Mesenchymal stem cell (in vitro differentiated cells and primary cell): ENCODE measurements around the gene UBE2E2.
A peak's percentile ranks its signal among the peaks of the same experiment; 100 is the strongest.
"Not testable (repeated sequence)": the region's sequence is repeated elsewhere in the genome, so short reads cannot be mapped to it uniquely, and the experiment has no call there.

Source experiments
- DNase-seq: peaks from one replicate; pipeline ENCODE4 v3.0.0-alpha.2; 2013
- H2AFZ ChIP-seq: one replicate; pipeline ENCODE4 v1.6.1; 2013; ENCODE audit warnings: low read depth, mild to moderate bottlenecking, control low read depth, inconsistent platforms, low read length, moderate library complexity
- H2AK5ac ChIP-seq: 2 replicates; pipeline ENCODE4 v1.6.1; 2013; ENCODE audit warnings: low read length, moderate library complexity, mild to moderate bottlenecking, inconsistent platforms; ENCODE audit not compliant: severe bottlenecking
- H2BK120ac ChIP-seq: one replicate; pipeline ENCODE4 v1.6.1; 2013; ENCODE audit warnings: low read depth, mild to moderate bottlenecking, inconsistent platforms, low read length, moderate library complexity
- H2BK12ac ChIP-seq, 2 experiments: one replicate each; pipeline ENCODE4 v1.6.1; 2013; ENCODE audit warnings: inconsistent platforms in 2 of 2, low read length in 2 of 2, mild to moderate bottlenecking in 2 of 2, moderate library complexity in 2 of 2, control low read depth in 1 of 2
- H2BK15ac ChIP-seq: one replicate; pipeline ENCODE4 v1.6.1; 2013; ENCODE audit warnings: mild to moderate bottlenecking, low read depth, inconsistent platforms; ENCODE audit not compliant: poor library complexity, severe bottlenecking
- H2BK5ac ChIP-seq: 2 replicates; pipeline ENCODE4 v1.6.1; 2013; ENCODE audit warnings: low read depth, mild to moderate bottlenecking, low read length, control low read depth, inconsistent platforms; ENCODE audit not compliant: poor library complexity, severe bottlenecking
- H3K14ac ChIP-seq, 2 experiments: one replicate each; pipeline ENCODE4 v1.6.1; 2013; ENCODE audit warnings: inconsistent platforms in 2 of 2, low read length in 2 of 2, control low read depth in 1 of 2, mild to moderate bottlenecking in 1 of 2, moderate library complexity in 1 of 2
- H3K18ac ChIP-seq, 2 experiments: one replicate each; pipeline ENCODE4 v1.6.1; 2013; ENCODE audit warnings: inconsistent platforms in 2 of 2, low read length in 2 of 2, control low read depth in 1 of 2, low read depth in 1 of 2, mild to moderate bottlenecking in 1 of 2
- H3K23ac ChIP-seq, 2 experiments: one replicate each; pipeline ENCODE4 v1.6.1; 2013; ENCODE audit warnings: inconsistent platforms in 2 of 2, low read length in 2 of 2, mild to moderate bottlenecking in 2 of 2, moderate library complexity in 2 of 2, control low read depth in 1 of 2
- H3K27ac ChIP-seq: 2 replicates; pipeline ENCODE4 v1.5.1; 2013; ENCODE audit warnings: mild to moderate bottlenecking, moderate library complexity, low read length, control low read depth, inconsistent platforms; ENCODE audit not compliant: poor library complexity, severe bottlenecking
- H3K27me3 ChIP-seq, 2 experiments: 2 replicates each; pipeline versions ENCODE4 v1.6.1 to v1.7.0; 2013; ENCODE audit warnings: low read length in 2 of 2, mild to moderate bottlenecking in 2 of 2, moderate library complexity in 2 of 2, control low read depth in 1 of 2, inconsistent platforms in 1 of 2; ENCODE audit not compliant: control insufficient read depth in 1 of 2, insufficient read depth in 1 of 2
- H3K36me3 ChIP-seq, 2 experiments: 2 replicates each; pipeline versions ENCODE4 v1.6.1 to v1.7.0; 2013; ENCODE audit warnings: low read length in 2 of 2, control low read depth in 1 of 2, inconsistent platforms in 1 of 2, low read depth in 1 of 2, mild to moderate bottlenecking in 1 of 2; ENCODE audit not compliant: insufficient read depth in 2 of 2, control insufficient read depth in 1 of 2
- H3K4ac ChIP-seq, 2 experiments: one replicate each; pipeline ENCODE4 v1.6.1; 2013; ENCODE audit warnings: inconsistent platforms in 2 of 2, low read length in 2 of 2, mild to moderate bottlenecking in 2 of 2, moderate library complexity in 2 of 2, control low read depth in 1 of 2, low read depth in 1 of 2
- H3K4me1 ChIP-seq: 2 replicates; pipeline ENCODE4 v1.6.1; 2013; ENCODE audit warnings: low read depth, low read length, control low read depth; ENCODE audit not compliant: control insufficient read depth, insufficient read depth
- H3K4me2 ChIP-seq: 2 replicates; pipeline ENCODE4 v1.6.1; 2013; ENCODE audit warnings: low read length, mild to moderate bottlenecking, inconsistent platforms; ENCODE audit not compliant: poor library complexity, severe bottlenecking
- H3K4me3 ChIP-seq, 2 experiments: 2 replicates each; pipeline versions ENCODE4 v1.5.1 to v1.7.0; 2013; ENCODE audit warnings: low read length in 2 of 2, mild to moderate bottlenecking in 2 of 2, control low read depth in 1 of 2, low read depth in 1 of 2; ENCODE audit not compliant: insufficient read depth in 1 of 2
- H3K79me1 ChIP-seq: replicated peaks from 2 replicates; pipeline ENCODE4 v1.6.1; 2013; ENCODE audit warnings: mild to moderate bottlenecking, control low read depth, low read length, inconsistent platforms; ENCODE audit not compliant: poor library complexity, severe bottlenecking
- H3K9ac ChIP-seq: 2 replicates; pipeline ENCODE4 v1.7.0; 2013; ENCODE audit warnings: mild to moderate bottlenecking, low read length, moderate library complexity
- H3K9me3 ChIP-seq: 2 replicates; pipeline ENCODE4 v1.7.0; 2013; ENCODE audit warnings: mild to moderate bottlenecking, low read length; ENCODE audit not compliant: control insufficient read depth
- H4K8ac ChIP-seq: one replicate; pipeline ENCODE4 v1.6.1; 2013; ENCODE audit warnings: inconsistent platforms, mild to moderate bottlenecking, low read length, moderate library complexity
- H4K91ac ChIP-seq: one replicate; pipeline ENCODE4 v1.6.1; 2013; ENCODE audit warnings: mild to moderate bottlenecking, low read length, inconsistent platforms
- whole genome bisulfite sequencing: methylation state at CpG from one replicate; pipeline ENCODE4 v1.1.7; 2013; ENCODE audit warnings: mixed read lengths; 5-methylcytosine and 5-hydroxymethylcytosine counted together

UBE2E2 gene

DNA sequence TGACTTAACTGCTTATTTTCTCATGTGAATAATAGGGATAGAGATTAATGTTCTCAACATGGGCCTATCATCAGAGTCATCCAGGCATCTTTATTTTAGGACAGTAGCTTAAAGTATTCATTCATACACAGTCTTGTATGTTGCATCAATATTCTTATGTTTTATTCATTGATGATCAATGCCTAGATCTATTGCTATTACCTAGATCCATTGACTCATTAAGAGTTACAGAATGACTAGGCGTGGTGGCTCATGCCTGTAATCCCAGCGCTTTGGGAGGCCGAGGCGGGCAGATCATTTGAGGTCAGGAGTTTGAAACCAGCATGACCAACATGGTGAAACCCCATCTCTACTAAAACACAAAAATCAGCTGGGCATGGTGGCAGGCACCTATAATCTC, 26.3 kb upstream of the UBE2E2 start:
- H3K9ac ChIP-seq, H2AK5ac ChIP-seq, H3K23ac ChIP-seq, H2BK15ac ChIP-seq, H3K36me3 ChIP-seq, H4K91ac ChIP-seq, H4K8ac ChIP-seq, H3K14ac ChIP-seq, H2BK5ac ChIP-seq, H3K18ac ChIP-seq, H3K79me1 ChIP-seq, H3K4me1 ChIP-seq, H3K4me2 ChIP-seq, H2AFZ ChIP-seq, H3K27me3 ChIP-seq, H3K9me3 ChIP-seq, H2BK12ac ChIP-seq, H3K4ac ChIP-seq, H2BK120ac ChIP-seq, DNase-seq, H3K27ac ChIP-seq, H3K4me3 ChIP-seq: not testable (repeated sequence)
- 91% methylated on average over 4 of the region's 4 CpGs for whole genome bisulfite sequencing

DNA sequence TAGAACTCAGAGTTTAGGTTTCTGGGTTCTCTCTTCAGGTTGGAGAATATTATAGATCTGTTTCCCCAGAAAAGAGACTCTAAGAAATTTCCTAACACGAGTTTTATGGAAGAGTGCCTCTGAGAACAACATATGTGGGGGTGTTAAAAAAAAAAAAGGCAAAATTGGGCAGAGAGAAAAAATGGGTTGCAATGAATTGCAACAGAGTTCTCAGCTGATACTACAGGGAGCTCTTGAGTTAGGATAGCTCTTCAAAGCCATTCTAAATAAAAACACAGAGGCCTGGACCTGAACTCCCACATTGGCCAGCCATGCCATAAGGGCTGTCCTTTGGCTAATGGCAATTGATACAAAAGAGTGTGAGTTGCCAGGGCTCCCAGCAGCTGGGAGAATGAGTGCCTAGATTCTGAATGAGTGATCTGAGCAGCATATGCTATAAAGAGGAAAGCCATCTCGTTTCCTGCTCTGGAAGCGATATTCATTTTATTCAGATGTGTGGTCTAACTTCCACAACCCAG, 20.1 kb upstream of the UBE2E2 start:
- no peak overlapping the region for H2BK15ac ChIP-seq
- no peak overlapping the region for H2BK5ac ChIP-seq
- H3K9ac ChIP-seq: no peak overlapping the region
- H3K14ac ChIP-seq: no peak overlapping the region
- no peak overlapping the region for H3K4me3 ChIP-seq
- H4K8ac ChIP-seq: no peak overlapping the region
- no peak for DNase-seq
- H3K9me3 ChIP-seq: no peaks in the 10 kb centered on the region
- H3K27me3 ChIP-seq: no peaks in the 10 kb centered on the region
- H2AK5ac ChIP-seq: no peak overlapping the region
- H3K27ac ChIP-seq: no peak overlapping the region
- no peak overlapping the region for H3K4ac ChIP-seq
- no peak overlapping the region for H2AFZ ChIP-seq
- no peak overlapping the region for H3K23ac ChIP-seq
- H4K91ac ChIP-seq: no peak overlapping the region
- no peak overlapping the region for H2BK12ac ChIP-seq
- H3K4me1 ChIP-seq: no peaks in the 10 kb centered on the region
- H2BK120ac ChIP-seq: no peak overlapping the region
- no peaks in the 10 kb centered on the region for H3K36me3 ChIP-seq
- H3K79me1 ChIP-seq: no peaks in the 10 kb centered on the region
- no peak overlapping the region for H3K18ac ChIP-seq
- WGBS: 92% methylated on average over 1 of the region's 3 CpGs
- no peak overlapping the region for H3K4me2 ChIP-seq

DNA sequence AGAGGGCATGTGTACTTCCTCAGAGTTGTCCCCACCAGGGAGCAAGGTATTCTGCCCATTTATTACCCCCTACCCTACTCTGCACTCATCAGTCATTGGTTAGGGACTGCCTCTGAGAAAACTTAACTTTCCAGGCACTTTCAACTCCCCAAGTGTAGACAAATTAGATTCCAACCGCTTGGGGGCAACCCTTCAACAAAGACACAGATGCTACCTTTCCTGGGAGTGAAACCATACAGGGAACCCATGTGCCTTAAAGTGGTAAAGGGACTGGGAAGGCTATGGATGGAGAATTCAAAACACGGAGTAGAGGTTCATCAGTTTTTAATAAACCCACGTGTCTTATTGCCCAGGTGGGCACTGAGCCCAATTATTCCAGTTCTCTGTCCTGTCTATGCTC, 19.4 kb upstream of the UBE2E2 start:
- WGBS: 13% methylated on average over 3 of the region's 3 CpGs
- no peak overlapping the region for H2BK15ac ChIP-seq
- H3K9ac ChIP-seq: no peak overlapping the region
- no peak overlapping the region for H3K4me3 ChIP-seq
- DNase-seq: peak; percentile 64
- no peak overlapping the region for H4K91ac ChIP-seq
- no peak overlapping the region for H2BK5ac ChIP-seq
- H3K4ac ChIP-seq: no peak overlapping the region
- no peak overlapping the region for H3K14ac ChIP-seq
- no peaks in the 10 kb centered on the region for H3K79me1 ChIP-seq
- no peak overlapping the region for H2AK5ac ChIP-seq
- H2BK12ac ChIP-seq: no peak overlapping the region
- no peaks in the 10 kb centered on the region for H3K4me1 ChIP-seq
- H3K4me2 ChIP-seq: no peak overlapping the region
- no peak overlapping the region for H2BK120ac ChIP-seq
- H3K36me3 ChIP-seq: no peaks in the 10 kb centered on the region
- H4K8ac ChIP-seq: no peak overlapping the region
- H3K9me3 ChIP-seq: no peaks in the 10 kb centered on the region
- no peak overlapping the region for H3K18ac ChIP-seq
- H2AFZ ChIP-seq: no peak overlapping the region
- no peak overlapping the region for H3K23ac ChIP-seq
- no peaks in the 10 kb centered on the region for H3K27me3 ChIP-seq
- no peak overlapping the region for H3K27ac ChIP-seq

DNA sequence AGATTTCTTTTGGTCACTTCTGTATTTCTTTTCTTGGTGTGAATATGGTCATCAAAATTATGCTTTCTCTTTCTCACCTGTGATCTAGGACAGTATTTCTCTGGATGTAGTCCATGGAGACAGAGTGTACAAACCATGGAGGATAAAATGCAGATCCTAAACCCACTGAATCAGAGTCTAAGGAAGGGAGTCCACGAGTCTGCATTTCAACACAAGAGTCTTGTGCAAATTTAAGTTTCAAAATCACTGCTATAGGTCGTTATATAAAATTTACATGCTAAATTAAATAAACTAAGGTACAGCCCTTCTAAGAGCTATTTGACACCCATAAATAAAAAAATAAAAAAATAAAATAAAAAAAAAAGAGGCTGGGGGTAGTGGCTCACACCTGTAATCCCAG, 17.3 kb upstream of the UBE2E2 start:
- no CpG with 5 or more reads among the region's 2 CpGs for WGBS
- H3K27me3 ChIP-seq: no peaks in the 10 kb centered on the region
- no peak overlapping the region for H2AFZ ChIP-seq

More for the DNA sequence above, 17.3 kb upstream of the UBE2E2 start:
- Histone ChIP-seq H3K9me3 (no peaks in the 10 kb centered on the region), H3K36me3 (no peaks in the 10 kb centered on the region), H3K23ac (no peak overlapping the region), H2BK5ac (no peak overlapping the region), H2BK15ac (no peak overlapping the region), H2BK120ac (no peak overlapping the region), H3K4me2 (no peak overlapping the region), H3K4me3 (no peak overlapping the region), H3K4ac (no peak overlapping the region), H3K18ac (no peak overlapping the region), H3K9ac (no peak overlapping the region), H3K79me1 (no peaks in the 10 kb centered on the region), H4K8ac (no peak overlapping the region), H3K4me1 (no peaks in the 10 kb centered on the region), H4K91ac (no peak overlapping the region), H3K14ac (no peak overlapping the region), H2AK5ac (no peak overlapping the region), H2BK12ac (no peak overlapping the region), H3K27ac (no peak overlapping the region)
- no peak for DNase-seq
